Fibroblast of lung (primary cell): ENCODE measurements around the gene FEZ2. TPM values are rescaled to one million over a fixed set of nuclear protein-coding genes. Genes with fewer than 3 reads are reported as not detected.
A peak's percentile ranks its signal among the peaks of the same experiment; 100 is the strongest.

Experiments
- DNase-seq, 2 donors: peaks; one replicate each; pipeline versions ENCODE4 v3.0.0 to v3.0.0-alpha.2; 2010; ENCODE audit warnings: low read depth in 2 of 2
- H2AFZ ChIP-seq: 2 replicates; pipeline ENCODE4 v1.5.1; 2012; ENCODE audit warnings: low read length, control low read depth, inconsistent platforms
- H3K27ac ChIP-seq: 2 replicates; pipeline ENCODE4 v1.5.1; 2011; ENCODE audit warnings: low read length, control low read depth; ENCODE audit not compliant: insufficient read depth
- H3K27me3 ChIP-seq: 2 replicates; pipeline ENCODE4 v1.5.1; 2011; ENCODE audit warnings: mild to moderate bottlenecking, low read length; ENCODE audit not compliant: control insufficient read depth, insufficient read depth
- H3K36me3 ChIP-seq: 2 replicates; pipeline ENCODE4 v1.5.1; 2011; ENCODE audit warnings: low read length; ENCODE audit not compliant: control insufficient read depth, insufficient read depth
- H3K4me1 ChIP-seq: 2 replicates; pipeline ENCODE4 v1.5.1; 2011; ENCODE audit warnings: low read length; ENCODE audit not compliant: control insufficient read depth, insufficient read depth; ENCODE audit errors: extremely low read depth
- H3K4me2 ChIP-seq: 2 replicates; pipeline ENCODE4 v1.5.1; 2011; ENCODE audit warnings: low read length, control low read depth; ENCODE audit not compliant: insufficient read depth; ENCODE audit errors: extremely low read depth
- H3K4me3 ChIP-seq, 4 experiments: fragments of 200-600 bp in 1 of 4; sonication (generic) in 1 of 4; replicated peaks in 1 of 4; 2 replicates each; pipeline ENCODE4 v1.5.1; 2011 to 2016; ENCODE audit warnings: low read length in 4 of 4, low read depth in 3 of 4, mild to moderate bottlenecking in 3 of 4, control low read depth in 2 of 4, inconsistent platforms in 1 of 4, mixed read lengths in 1 of 4; ENCODE audit not compliant: insufficient read depth in 1 of 4; ENCODE audit errors: control extremely low read depth in 1 of 4
- H3K79me2 ChIP-seq: 2 replicates; pipeline ENCODE4 v1.5.1; 2012; ENCODE audit warnings: mild to moderate bottlenecking, low read length, inconsistent platforms; ENCODE audit not compliant: control insufficient read depth, insufficient read depth
- H3K9ac ChIP-seq: 2 replicates; pipeline ENCODE4 v1.5.1; 2011; ENCODE audit warnings: mild to moderate bottlenecking, low read length, control low read depth; ENCODE audit not compliant: insufficient read depth
- H3K9me3 ChIP-seq: 2 replicates; pipeline ENCODE4 v1.5.1; 2012; ENCODE audit warnings: low read depth, low read length; ENCODE audit not compliant: control insufficient read depth, insufficient read depth
- H4K20me1 ChIP-seq: 2 replicates; pipeline ENCODE4 v1.5.1; 2011; ENCODE audit warnings: low read length; ENCODE audit not compliant: control insufficient read depth, insufficient read depth; ENCODE audit errors: extremely low read depth
- CTCF ChIP-seq, 2 donors: IDR thresholded peaks in 1 of 2; conservative IDR thresholded peaks in 1 of 2; 1 replicate in 1 of 2; 2 replicates in 1 of 2; pipeline ENCODE4 v1.5.1; 2011 to 2012; ENCODE audit warnings: low read length in 2 of 2, control low read depth in 1 of 2, inconsistent platforms in 1 of 2, low read depth in 1 of 2, mild to moderate bottlenecking in 1 of 2
- EZH2 ChIP-seq: IDR thresholded peaks from 2 replicates; pipeline ENCODE4 v1.5.1; 2012; ENCODE audit warnings: low read length, control low read depth, mild to moderate bottlenecking; ENCODE audit errors: missing control alignments
- polyA plus RNA-seq, 2 donors: library from polyadenylated mRNA; depleted of rRNA in 1 of 2; stranded (reverse) in 1 of 2; unstranded in 1 of 2; fragments of >200 nt; gene quantifications; 2 replicates each; pipeline ENCODE4 v1.2.1, GENCODE V29; 2011 to 2012; ENCODE audit warnings: missing spikeins in 1 of 2
- total RNA-seq: library from RNA; depleted of rRNA; stranded (reverse); fragments of >200 nt; gene quantifications from 2 replicates; pipeline ENCODE4 v1.2.1, GENCODE V29; 2014

Gene FEZ2
- total and polyA plus RNA-seq, 2 donors (not counting 1 experiment from before 2014, with no cell fraction given) = 64.7 to 86.9 TPM

GRCh38 chr2:36540986-36541754 lies 56.8 kb downstream of the FEZ2 start:
- Histone ChIP-seq H3K4me1 (peaks cover 10% of the 10 kb centered on the region), H3K9ac (no peak overlapping the region), H3K9me3 (no peaks in the 10 kb centered on the region), H3K27me3 (no peaks in the 10 kb centered on the region), H3K79me2 (peaks cover 2% of the 10 kb centered on the region), H4K20me1 (no peaks in the 10 kb centered on the region), H3K36me3 (peaks cover 35% of the 10 kb centered on the region), H3K4me3 (no peak overlapping the region), H3K4me2 (no peak overlapping the region), H3K27ac (no peak overlapping the region), H2AFZ (no peak overlapping the region)
- TF ChIP-seq CTCF (conservative IDR thresholded peaks at IDR 0.05 in 1 of 2, IDR thresholded peaks at IDR 0.05 in 1 of 2; ENCODE audit: low read depth in 1 of 2, low read length in 2 of 2) (no peak), EZH2 (no peak)
- DNase-seq = no peak

DNA sequence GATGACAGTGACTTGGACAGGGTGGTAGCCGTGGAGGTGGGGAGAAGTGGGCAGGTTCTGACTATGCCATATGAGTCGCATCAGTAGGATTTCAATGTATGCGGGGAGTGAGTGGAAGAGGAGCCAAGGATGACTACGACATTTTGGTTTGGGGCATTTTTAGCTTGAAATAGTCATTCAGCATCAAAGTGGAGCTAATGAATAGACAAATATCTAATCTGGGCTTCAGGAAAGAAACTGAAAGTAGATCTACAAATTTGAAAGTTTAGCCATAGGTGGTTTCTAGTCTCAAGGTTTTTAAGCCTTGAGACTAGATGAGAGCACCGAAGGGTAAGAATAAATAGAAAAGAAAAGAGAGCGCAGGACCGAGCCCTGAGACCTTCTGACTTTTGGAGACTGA lies 58.3 kb downstream of the FEZ2 start:
- no peak overlapping the region for H3K4me2 ChIP-seq
- no peak overlapping the region for H2AFZ ChIP-seq
- H3K9me3 ChIP-seq = no peaks in the 10 kb centered on the region
- peaks cover 2% of the 10 kb centered on the region for H3K79me2 ChIP-seq
- H3K4me3 ChIP-seq = no peak overlapping the region
- no peak overlapping the region for H3K9ac ChIP-seq
- TF ChIP-seq EZH2 (no peak), CTCF (conservative IDR thresholded peaks at IDR 0.05 in 1 of 2, IDR thresholded peaks at IDR 0.05 in 1 of 2; ENCODE audit: low read depth in 1 of 2, low read length in 2 of 2) (no peak)
- H3K27ac ChIP-seq = peak overlapping the region; percentile 11
- DNase-seq = peak in 1 of 2 donors; percentile 48
- no peaks in the 10 kb centered on the region for H3K27me3 ChIP-seq
- peaks cover 10% of the 10 kb centered on the region for H3K4me1 ChIP-seq
- H4K20me1 ChIP-seq = no peaks in the 10 kb centered on the region
- peaks cover 35% of the 10 kb centered on the region for H3K36me3 ChIP-seq

DNA sequence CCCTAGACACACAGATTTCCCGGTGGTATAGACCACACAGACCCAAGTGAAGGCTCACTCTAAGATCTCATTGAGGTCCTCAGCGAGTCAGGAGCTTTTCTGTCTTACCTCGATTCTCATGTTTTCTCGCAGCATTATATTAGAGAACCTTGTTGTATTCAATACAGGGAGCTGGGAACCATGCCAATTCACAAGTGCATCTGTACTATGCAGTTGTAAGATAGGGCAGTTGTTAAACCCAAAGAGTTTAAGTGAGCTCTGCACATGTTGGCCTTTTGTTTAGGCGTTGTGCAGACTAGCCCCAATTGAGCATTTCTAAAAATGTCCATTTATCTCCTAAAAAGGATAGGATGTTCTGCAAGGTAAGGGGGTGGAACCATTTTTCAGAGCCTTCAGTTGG lies 59.6 kb downstream of the FEZ2 start:
- TF ChIP-seq CTCF (conservative IDR thresholded peaks at IDR 0.05 in 1 of 2, IDR thresholded peaks at IDR 0.05 in 1 of 2; ENCODE audit: low read depth in 1 of 2, low read length in 2 of 2) (no peak), EZH2 (no peak)
- DNase-seq = no peak
- H3K9ac ChIP-seq = no peak overlapping the region
- no peaks in the 10 kb centered on the region for H3K9me3 ChIP-seq
- H3K27ac ChIP-seq = no peak overlapping the region
- peaks cover 31% of the 10 kb centered on the region for H3K36me3 ChIP-seq
- H3K79me2 ChIP-seq = peaks cover 2% of the 10 kb centered on the region
- no peak overlapping the region for H2AFZ ChIP-seq
- no peak overlapping the region for H3K4me2 ChIP-seq
- H3K27me3 ChIP-seq = no peaks in the 10 kb centered on the region
- H4K20me1 ChIP-seq = no peaks in the 10 kb centered on the region
- H3K4me3 ChIP-seq = no peak overlapping the region
- H3K4me1 ChIP-seq = peaks cover 10% of the 10 kb centered on the region
